Mononuclear cell (primary cell): ENCODE results near the gene FLT1. TPM values are rescaled to one million over a fixed set of nuclear protein-coding genes. Genes with fewer than 3 reads are reported as not detected.

Experiments
- H3K27me3 ChIP-seq: 2 replicates; pipeline ENCODE4 v1.6.0; 2011; ENCODE audit warnings: low read length, control low read depth; ENCODE audit not compliant: insufficient read depth
- H3K4me1 ChIP-seq: 2 replicates; pipeline ENCODE4 v1.5.1; 2011; ENCODE audit warnings: mild to moderate bottlenecking, low read length, control low read depth; ENCODE audit not compliant: insufficient read depth
- H3K4me3 ChIP-seq: 2 replicates; pipeline ENCODE4 v1.5.1; 2011; ENCODE audit warnings: mild to moderate bottlenecking, low read length, moderate library complexity
- H3K9me3 ChIP-seq: 2 replicates; pipeline ENCODE4 v1.5.1; 2011; ENCODE audit warnings: low read depth, mild to moderate bottlenecking, control low read depth, low read length
- total RNA-seq: library from RNA; depleted of rRNA; stranded (reverse); fragments of >200 nt; gene quantifications from one replicate; pipeline ENCODE4 v1.2.3, GENCODE V29; 2012

FLT1 gene
- total RNA-seq, 1 donor = 1.8 TPM

GRCh38 chr13:28392428-28392827, 102.5 kb downstream of the FLT1 start:
- Histone ChIP-seq H3K4me1 (peaks cover 8% of the 10 kb centered on the region), H3K9me3 (no peaks in the 10 kb centered on the region), H3K4me3 (no peak overlapping the region), H3K27me3 (no peaks in the 10 kb centered on the region)

- peaks cover 9% of the 10 kb centered on the region for H3K4me1 ChIP-seq
- H3K27me3 ChIP-seq = peaks cover 8% of the 10 kb centered on the region
- H3K9me3 ChIP-seq = no peaks in the 10 kb centered on the region
- no peak overlapping the region for H3K4me3 ChIP-seq
These were observed 107.0 kb downstream of the FLT1 start for GRCh38 chr13:28387740-28388501.

- no peak overlapping the region for H3K4me3 ChIP-seq
- peaks cover 18% of the 10 kb centered on the region for H3K27me3 ChIP-seq
- no peaks in the 10 kb centered on the region for H3K9me3 ChIP-seq
- peaks cover 9% of the 10 kb centered on the region for H3K4me1 ChIP-seq
These were observed 109.6 kb downstream of the FLT1 start for GRCh38 chr13:28385362-28385761.

GRCh38 chr13:28384789-28385188, 110.1 kb downstream of the FLT1 start:
- H3K4me1 ChIP-seq = peaks cover 9% of the 10 kb centered on the region
- H3K27me3 ChIP-seq = peaks cover 18% of the 10 kb centered on the region
- no peak overlapping the region for H3K4me3 ChIP-seq
- no peaks in the 10 kb centered on the region for H3K9me3 ChIP-seq

- peaks cover 9% of the 10 kb centered on the region for H3K4me1 ChIP-seq
- peaks cover 44% of the 10 kb centered on the region for H3K27me3 ChIP-seq
- no peaks in the 10 kb centered on the region for H3K9me3 ChIP-seq
- no peak overlapping the region for H3K4me3 ChIP-seq
These were observed 114.6 kb downstream of the FLT1 start for GRCh38 chr13:28380319-28380718.

- H3K4me3 ChIP-seq = no peak overlapping the region
- no peaks in the 10 kb centered on the region for H3K9me3 ChIP-seq
- H3K27me3 ChIP-seq = peaks cover 47% of the 10 kb centered on the region
- H3K4me1 ChIP-seq = peaks cover 5% of the 10 kb centered on the region
These were observed 115.4 kb downstream of the FLT1 start for GRCh38 chr13:28379371-28380083.

GRCh38 chr13:28376604-28377003, 118.3 kb downstream of the FLT1 start:
- H3K27me3 ChIP-seq = peaks cover 38% of the 10 kb centered on the region
- no peak overlapping the region for H3K4me3 ChIP-seq
- H3K4me1 ChIP-seq = peaks cover 13% of the 10 kb centered on the region
- H3K9me3 ChIP-seq = no peaks in the 10 kb centered on the region

GRCh38 chr13:28375250-28375930, 119.5 kb downstream of the FLT1 start:
- Histone ChIP-seq H3K4me1 (peaks cover 13% of the 10 kb centered on the region), H3K9me3 (no peaks in the 10 kb centered on the region), H3K4me3 (no peak overlapping the region), H3K27me3 (peaks cover 46% of the 10 kb centered on the region)

GRCh38 chr13:28373810-28374209, 121.1 kb downstream of the FLT1 start:
- Histone ChIP-seq H3K9me3 (no peaks in the 10 kb centered on the region), H3K4me1 (peaks cover 13% of the 10 kb centered on the region), H3K4me3 (no peak overlapping the region), H3K27me3 (peaks cover 56% of the 10 kb centered on the region)

GRCh38 chr13:28370448-28370847, 124.5 kb downstream of the FLT1 start:
- Histone ChIP-seq H3K27me3 (peaks cover 33% of the 10 kb centered on the region), H3K4me3 (no peak overlapping the region), H3K4me1 (peaks cover 13% of the 10 kb centered on the region), H3K9me3 (no peaks in the 10 kb centered on the region)

- H3K9me3 ChIP-seq = no peaks in the 10 kb centered on the region
- peaks cover 21% of the 10 kb centered on the region for H3K4me1 ChIP-seq
- H3K4me3 ChIP-seq = no peak overlapping the region
- H3K27me3 ChIP-seq = peaks cover 9% of the 10 kb centered on the region
These were observed 136.2 kb downstream of the FLT1 start for GRCh38 chr13:28358708-28359107.

- peaks cover 9% of the 10 kb centered on the region for H3K27me3 ChIP-seq
These were observed 137.0 kb downstream of the FLT1 start for GRCh38 chr13:28357911-28358433.

GRCh38 chr13:28357247-28357825, 137.6 kb downstream of the FLT1 start:
- Histone ChIP-seq H3K4me3 (no peak overlapping the region), H3K27me3 (peaks cover 7% of the 10 kb centered on the region), H3K4me1 (peaks cover 21% of the 10 kb centered on the region), H3K9me3 (no peaks in the 10 kb centered on the region)

More at GRCh38 chr13:28357911-28358433, 137.0 kb downstream of the FLT1 start:
- Histone ChIP-seq H3K4me3 (no peak overlapping the region), H3K9me3 (no peaks in the 10 kb centered on the region), H3K4me1 (peaks cover 21% of the 10 kb centered on the region)

GRCh38 chr13:28356561-28357021, 138.3 kb downstream of the FLT1 start:
- peaks cover 21% of the 10 kb centered on the region for H3K4me1 ChIP-seq
- no peak overlapping the region for H3K4me3 ChIP-seq
- H3K27me3 ChIP-seq = peaks cover 4% of the 10 kb centered on the region
- no peaks in the 10 kb centered on the region for H3K9me3 ChIP-seq
